Measurements from ENCODE around the gene WASF2. TPM values are rescaled to one million over a fixed set of nuclear protein-coding genes. Genes with fewer than 3 reads are reported as not detected.

Gene WASF2
- total and polyA plus RNA-seq, 9 donors: 22.4 to 99.8 (median 72.4) TPM

GRCh38 chr1:27427816-27428315 lies 62.1 kb downstream of the WASF2 start:
- H3K4me1 ChIP-seq (ENCODE audit: control insufficient read depth, insufficient read depth, low read length): peaks cover 59% of the 10 kb centered on the region
- no peaks in the 10 kb centered on the region for H3K9me3 ChIP-seq (replicated peaks; ENCODE audit: control insufficient read depth, low read depth, low read length)
- H3K27me3 ChIP-seq (ENCODE audit: control insufficient read depth, insufficient read depth, low read length): no peaks in the 10 kb centered on the region
- DNase-seq: no peak
- 41% methylated on average over 2 of the region's 2 CpGs for WGBS (ENCODE audit: insufficient coverage)
- H3K27ac ChIP-seq (ENCODE audit: low read length): peak overlapping the region; percentile 93
- peaks cover 21% of the 10 kb centered on the region for H3K36me3 ChIP-seq (ENCODE audit: control insufficient read depth, insufficient read depth, low read length)
- H3K4me3 ChIP-seq (ENCODE audit: low read length): no peak overlapping the region

- peak overlapping the region; percentile 93 for H3K27ac ChIP-seq (ENCODE audit: low read length)
- no peaks in the 10 kb centered on the region for H3K27me3 ChIP-seq (ENCODE audit: control insufficient read depth, insufficient read depth, low read length)
- no peak overlapping the region for H3K4me3 ChIP-seq (ENCODE audit: low read length)
- no peaks in the 10 kb centered on the region for H3K9me3 ChIP-seq (replicated peaks; ENCODE audit: control insufficient read depth, low read depth, low read length)
- no CpG with 5 or more reads among the region's 2 CpGs for WGBS (ENCODE audit: insufficient coverage)
- peak; percentile 36 for DNase-seq
- H3K4me1 ChIP-seq (ENCODE audit: control insufficient read depth, insufficient read depth, low read length): peaks cover 55% of the 10 kb centered on the region
- peaks cover 21% of the 10 kb centered on the region for H3K36me3 ChIP-seq (ENCODE audit: control insufficient read depth, insufficient read depth, low read length)
Measured at GRCh38 chr1:27427329-27427728, 62.6 kb downstream of the WASF2 start.

- no peak for DNase-seq
- Histone ChIP-seq H3K36me3 (ENCODE audit: control insufficient read depth, insufficient read depth, low read length) (peaks cover 24% of the 10 kb centered on the region), H3K27me3 (ENCODE audit: control insufficient read depth, insufficient read depth, low read length) (no peaks in the 10 kb centered on the region), H3K4me3 (ENCODE audit: low read length) (no peak overlapping the region), H3K4me1 (ENCODE audit: control insufficient read depth, insufficient read depth, low read length) (peaks cover 49% of the 10 kb centered on the region), H3K9me3 (replicated peaks; ENCODE audit: control insufficient read depth, low read depth, low read length) (no peaks in the 10 kb centered on the region), H3K27ac (ENCODE audit: low read length) (no peak overlapping the region)
- no CpG with 5 or more reads among the region's 4 CpGs for WGBS (ENCODE audit: insufficient coverage)
Measured at GRCh38 chr1:27423709-27424108, 66.3 kb downstream of the WASF2 start.

GRCh38 chr1:27418326-27419185 lies 71.4 kb downstream of the WASF2 start:
- Histone ChIP-seq H3K36me3 (ENCODE audit: control insufficient read depth, insufficient read depth, low read length) (peaks cover 47% of the 10 kb centered on the region), H3K4me3 (ENCODE audit: low read length) (no peak overlapping the region), H3K9me3 (replicated peaks; ENCODE audit: control insufficient read depth, low read depth, low read length) (no peaks in the 10 kb centered on the region), H3K4me1 (ENCODE audit: control insufficient read depth, insufficient read depth, low read length) (peaks cover 54% of the 10 kb centered on the region), H3K27ac (ENCODE audit: low read length) (peak overlapping the region; percentile 93), H3K27me3 (ENCODE audit: control insufficient read depth, insufficient read depth, low read length) (no peaks in the 10 kb centered on the region)
- peak; percentile 97 for DNase-seq
- 12% methylated on average over 8 of the region's 14 CpGs for WGBS (ENCODE audit: insufficient coverage)

GRCh38 chr1:27417713-27418112 lies 72.3 kb downstream of the WASF2 start:
- no CpG with 5 or more reads among the region's 3 CpGs for WGBS (ENCODE audit: insufficient coverage)
- no peak overlapping the region for H3K4me3 ChIP-seq (ENCODE audit: low read length)
- no peaks in the 10 kb centered on the region for H3K9me3 ChIP-seq (replicated peaks; ENCODE audit: control insufficient read depth, low read depth, low read length)
- peak; percentile 81 for DNase-seq
- peak overlapping the region; percentile 93 for H3K27ac ChIP-seq (ENCODE audit: low read length)
- H3K36me3 ChIP-seq (ENCODE audit: control insufficient read depth, insufficient read depth, low read length): peaks cover 55% of the 10 kb centered on the region
- no peaks in the 10 kb centered on the region for H3K27me3 ChIP-seq (ENCODE audit: control insufficient read depth, insufficient read depth, low read length)
- peaks cover 54% of the 10 kb centered on the region for H3K4me1 ChIP-seq (ENCODE audit: control insufficient read depth, insufficient read depth, low read length)

- Histone ChIP-seq H3K4me3 (ENCODE audit: low read length) (no peak overlapping the region), H3K27ac (ENCODE audit: low read length) (peak overlapping the region; percentile 93), H3K27me3 (ENCODE audit: control insufficient read depth, insufficient read depth, low read length) (no peaks in the 10 kb centered on the region), H3K4me1 (ENCODE audit: control insufficient read depth, insufficient read depth, low read length) (peaks cover 52% of the 10 kb centered on the region), H3K9me3 (replicated peaks; ENCODE audit: control insufficient read depth, low read depth, low read length) (no peaks in the 10 kb centered on the region), H3K36me3 (ENCODE audit: control insufficient read depth, insufficient read depth, low read length) (peaks cover 63% of the 10 kb centered on the region)
- no peak for DNase-seq
- no CpG with 5 or more reads among the region's 3 CpGs for WGBS (ENCODE audit: insufficient coverage)
Measured at GRCh38 chr1:27416387-27417111, 73.4 kb downstream of the WASF2 start.

- no peak for DNase-seq
- Histone ChIP-seq H3K27ac (ENCODE audit: low read length) (no peak overlapping the region), H3K9me3 (replicated peaks; ENCODE audit: control insufficient read depth, low read depth, low read length) (no peaks in the 10 kb centered on the region), H3K4me1 (ENCODE audit: control insufficient read depth, insufficient read depth, low read length) (peaks cover 41% of the 10 kb centered on the region), H3K36me3 (ENCODE audit: control insufficient read depth, insufficient read depth, low read length) (peaks cover 87% of the 10 kb centered on the region), H3K4me3 (ENCODE audit: low read length) (no peak overlapping the region), H3K27me3 (ENCODE audit: control insufficient read depth, insufficient read depth, low read length) (no peaks in the 10 kb centered on the region)
- WGBS (ENCODE audit: insufficient coverage): no CpG with 5 or more reads among the region's 1 CpG
Measured at GRCh38 chr1:27414091-27414490, 75.9 kb downstream of the WASF2 start.

- Histone ChIP-seq H3K27ac (ENCODE audit: low read length) (no peak overlapping the region), H3K4me1 (ENCODE audit: control insufficient read depth, insufficient read depth, low read length) (peaks cover 31% of the 10 kb centered on the region), H3K9me3 (replicated peaks; ENCODE audit: control insufficient read depth, low read depth, low read length) (no peaks in the 10 kb centered on the region), H3K4me3 (ENCODE audit: low read length) (no peak overlapping the region), H3K36me3 (ENCODE audit: control insufficient read depth, insufficient read depth, low read length) (peaks cover 91% of the 10 kb centered on the region), H3K27me3 (ENCODE audit: control insufficient read depth, insufficient read depth, low read length) (no peaks in the 10 kb centered on the region)
- no peak for DNase-seq
- WGBS (ENCODE audit: insufficient coverage): 85% methylated on average over 2 of the region's 4 CpGs
Measured at GRCh38 chr1:27413004-27413403, 77.0 kb downstream of the WASF2 start.

GRCh38 chr1:27412502-27412901 lies 77.5 kb downstream of the WASF2 start:
- 100% methylated on average over 1 of the region's 4 CpGs for WGBS (ENCODE audit: insufficient coverage)

GRCh38 chr1:27410709-27411108 lies 79.3 kb downstream of the WASF2 start:
- Histone ChIP-seq H3K4me1 (ENCODE audit: control insufficient read depth, insufficient read depth, low read length) (peaks cover 25% of the 10 kb centered on the region), H3K9me3 (replicated peaks; ENCODE audit: control insufficient read depth, low read depth, low read length) (no peaks in the 10 kb centered on the region), H3K4me3 (ENCODE audit: low read length) (no peak overlapping the region), H3K27ac (ENCODE audit: low read length) (no peak overlapping the region), H3K27me3 (ENCODE audit: control insufficient read depth, insufficient read depth, low read length) (no peaks in the 10 kb centered on the region), H3K36me3 (ENCODE audit: control insufficient read depth, insufficient read depth, low read length) (peaks cover 86% of the 10 kb centered on the region)
- DNase-seq: no peak
- 50% methylated on average over 1 of the region's 2 CpGs for WGBS (ENCODE audit: insufficient coverage)

More at GRCh38 chr1:27412502-27412901, 77.5 kb downstream of the WASF2 start:
- peaks cover 26% of the 10 kb centered on the region for H3K4me1 ChIP-seq (ENCODE audit: control insufficient read depth, insufficient read depth, low read length)
- H3K9me3 ChIP-seq (replicated peaks; ENCODE audit: control insufficient read depth, low read depth, low read length): no peaks in the 10 kb centered on the region
- H3K27ac ChIP-seq (ENCODE audit: low read length): no peak overlapping the region
- no peak overlapping the region for H3K4me3 ChIP-seq (ENCODE audit: low read length)
- no peaks in the 10 kb centered on the region for H3K27me3 ChIP-seq (ENCODE audit: control insufficient read depth, insufficient read depth, low read length)
- DNase-seq: no peak
- H3K36me3 ChIP-seq (ENCODE audit: control insufficient read depth, insufficient read depth, low read length): peaks cover 93% of the 10 kb centered on the region

All from muscle of leg (tissue), 11 donors.